HG03571 (cell line): ENCODE measurements around the gene LRRC49.

Experiments used
- ATAC-seq: cut with Tn5 transposase; IDR thresholded peaks from one replicate; pipeline ENCODE4 v1.9.1; 2021; ENCODE audit not compliant: unreplicated experiment

The LRRC49 gene

GRCh38 chr15:71083349-71083748, 190.7 kb downstream of the LRRC49 start:
- ATAC-seq = no peak

- no peak for ATAC-seq
Measured at GRCh38 chr15:71084264-71084663, 191.6 kb downstream of the LRRC49 start.

GRCh38 chr15:71085809-71086208, 193.2 kb downstream of the LRRC49 start:
- ATAC-seq = no peak

GRCh38 chr15:71088155-71088554, 195.5 kb downstream of the LRRC49 start:
- no peak for ATAC-seq

DNA sequence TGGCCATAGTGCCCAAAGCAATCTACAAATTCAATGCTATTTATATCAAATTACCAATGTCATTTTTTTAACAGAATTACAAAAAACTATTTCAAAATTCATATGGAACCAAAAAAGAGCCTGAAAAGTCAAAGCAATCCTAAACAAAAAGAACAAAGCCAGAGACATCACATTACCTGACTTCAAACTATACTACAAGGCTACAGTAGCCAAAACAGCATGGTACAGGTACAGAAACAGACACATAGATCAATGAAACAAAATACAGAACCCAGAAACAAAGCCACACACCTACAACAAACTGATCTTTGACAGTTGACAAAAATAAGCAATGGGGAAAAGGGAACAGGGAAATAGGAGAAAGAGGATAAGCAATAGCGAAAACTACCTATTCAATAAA, 196.1 kb downstream of the LRRC49 start:
- no peak for ATAC-seq

GRCh38 chr15:71089801-71090200, 197.2 kb downstream of the LRRC49 start:
- no peak for ATAC-seq

DNA sequence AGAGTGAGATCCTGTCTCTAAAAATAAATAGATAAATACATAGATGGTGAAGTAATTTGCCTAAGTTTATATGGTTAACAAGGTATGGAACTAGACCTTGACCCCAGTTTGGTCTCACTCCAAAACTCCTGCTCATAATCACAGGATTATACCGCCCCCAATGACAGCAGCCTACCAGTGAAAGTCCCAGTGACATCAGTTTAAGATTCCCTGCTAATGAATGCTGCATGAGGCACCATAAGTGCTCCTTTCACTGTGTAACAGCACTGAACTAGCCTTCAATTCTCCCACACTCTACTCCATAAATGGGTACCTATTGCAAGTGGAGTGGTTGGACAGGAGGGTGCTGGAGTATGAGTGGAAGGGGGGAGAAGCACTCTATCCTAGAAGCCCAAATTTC, 199.0 kb downstream of the LRRC49 start:
- no peak for ATAC-seq

DNA sequence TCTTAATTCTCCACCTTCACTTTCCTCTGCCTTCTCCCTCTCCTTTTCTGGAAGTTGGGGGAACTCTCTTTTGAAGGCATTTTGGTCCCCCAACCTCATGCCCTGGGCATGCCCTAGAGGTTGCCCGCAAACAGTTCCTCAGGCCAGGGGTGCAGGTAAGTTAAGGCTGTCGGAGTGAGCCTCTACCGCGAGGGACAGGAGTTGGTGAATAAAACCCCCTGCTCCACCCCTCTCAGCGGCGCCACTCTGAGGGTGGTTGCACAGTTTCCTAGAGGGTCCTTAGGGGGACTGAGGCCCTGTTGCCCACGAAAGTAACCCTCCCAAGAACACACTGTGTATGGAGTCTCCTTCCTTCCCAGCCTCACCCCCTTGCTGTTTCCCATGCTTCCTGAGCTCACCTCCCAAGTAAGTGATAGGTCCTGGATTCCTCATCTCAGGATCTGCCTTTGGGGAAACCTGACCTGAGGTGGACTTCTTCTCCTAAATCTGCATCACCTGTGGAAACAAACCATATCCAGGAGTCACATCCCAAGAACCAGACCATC, 199.5 kb downstream of the LRRC49 start:
- no peak for ATAC-seq

- ATAC-seq = no peak
Measured at GRCh38 chr15:71093054-71094024, 200.7 kb downstream of the LRRC49 start.

GRCh38 chr15:71094137-71094536, 201.5 kb downstream of the LRRC49 start:
- no peak for ATAC-seq

DNA sequence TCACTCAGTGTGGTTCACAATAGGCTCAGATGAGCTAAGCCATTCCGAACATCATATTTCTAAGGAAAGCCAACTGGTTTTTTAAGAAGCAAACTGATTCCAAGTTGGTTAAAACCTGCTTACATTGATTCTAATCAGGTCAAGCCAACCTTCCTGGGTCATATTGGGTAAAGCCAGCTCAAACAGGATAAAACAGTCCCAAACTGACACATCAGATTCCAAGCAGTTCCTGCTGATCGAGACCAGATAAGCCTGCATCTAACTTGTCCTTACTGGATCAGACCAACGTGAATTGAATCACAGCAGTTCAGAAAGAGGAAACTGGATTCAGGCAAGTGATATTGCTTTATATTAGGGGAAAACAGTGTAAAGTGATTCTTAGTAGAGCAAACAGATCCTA, 204.1 kb downstream of the LRRC49 start:
- ATAC-seq = no peak

GRCh38 chr15:71097890-71098289, 205.3 kb downstream of the LRRC49 start:
- no peak for ATAC-seq

DNA sequence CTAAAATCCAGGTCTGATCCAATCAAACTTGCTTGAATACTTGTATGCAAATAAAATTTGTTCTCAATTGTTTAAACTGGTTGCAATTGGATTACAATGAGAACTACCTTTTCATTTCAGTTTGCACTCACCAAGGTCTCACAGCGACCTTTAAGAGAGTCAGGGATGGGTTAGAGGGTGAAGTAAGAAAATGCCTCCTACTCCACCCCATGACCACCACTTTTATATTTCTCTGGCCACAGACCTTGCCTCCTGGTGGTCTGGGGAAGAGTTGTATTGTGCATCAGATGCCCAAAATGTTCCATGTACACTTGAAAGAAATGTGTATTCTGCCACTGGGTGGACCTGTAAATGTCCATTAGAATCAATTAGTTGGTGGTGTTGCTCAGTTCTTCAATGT, 206.3 kb downstream of the LRRC49 start:
- ATAC-seq = no peak
